NB4 (cell line): ENCODE measurements around the gene SARS1.

ENCODE experiments used
- POLR2A ChIP-seq: IDR thresholded peaks from 2 replicates; pipeline ENCODE4 v1.6.1; 2011; ENCODE audit warnings: mild to moderate bottlenecking; ENCODE audit not compliant: insufficient read length; ENCODE audit errors: extremely low read depth
- TF ChIP-seq, protein P1 (sequence below): IDR thresholded peaks from one replicate; pipeline ENCODE4 v1.5.1; 2012; ENCODE audit warnings: low read depth, low read length
- TF ChIP-seq, protein P2 (sequence below): IDR thresholded peaks from 2 replicates; pipeline ENCODE4 v1.6.1; 2011; ENCODE audit warnings: low read depth, low read length

DNA sequence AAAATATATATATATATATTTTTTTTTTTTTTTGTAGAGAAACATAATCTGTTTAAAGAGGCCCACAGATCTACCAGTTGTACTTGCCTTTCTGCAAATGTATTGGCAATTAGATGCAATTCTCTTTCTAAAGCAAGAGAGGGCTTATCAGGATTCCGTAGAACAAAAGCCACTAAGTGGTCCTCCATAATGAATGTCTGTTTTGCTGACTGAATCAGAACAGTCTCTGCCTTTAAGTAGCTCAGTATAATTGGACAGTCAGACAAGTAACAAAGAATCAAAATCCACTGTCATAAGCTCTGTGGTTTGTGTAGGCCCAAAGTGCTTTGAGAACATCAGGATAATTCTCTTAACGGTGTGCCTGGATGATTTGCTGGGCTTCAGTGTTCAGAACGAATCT is 17.3 kb downstream of the SARS1 start:
- TF ChIP-seq, protein P1, sequence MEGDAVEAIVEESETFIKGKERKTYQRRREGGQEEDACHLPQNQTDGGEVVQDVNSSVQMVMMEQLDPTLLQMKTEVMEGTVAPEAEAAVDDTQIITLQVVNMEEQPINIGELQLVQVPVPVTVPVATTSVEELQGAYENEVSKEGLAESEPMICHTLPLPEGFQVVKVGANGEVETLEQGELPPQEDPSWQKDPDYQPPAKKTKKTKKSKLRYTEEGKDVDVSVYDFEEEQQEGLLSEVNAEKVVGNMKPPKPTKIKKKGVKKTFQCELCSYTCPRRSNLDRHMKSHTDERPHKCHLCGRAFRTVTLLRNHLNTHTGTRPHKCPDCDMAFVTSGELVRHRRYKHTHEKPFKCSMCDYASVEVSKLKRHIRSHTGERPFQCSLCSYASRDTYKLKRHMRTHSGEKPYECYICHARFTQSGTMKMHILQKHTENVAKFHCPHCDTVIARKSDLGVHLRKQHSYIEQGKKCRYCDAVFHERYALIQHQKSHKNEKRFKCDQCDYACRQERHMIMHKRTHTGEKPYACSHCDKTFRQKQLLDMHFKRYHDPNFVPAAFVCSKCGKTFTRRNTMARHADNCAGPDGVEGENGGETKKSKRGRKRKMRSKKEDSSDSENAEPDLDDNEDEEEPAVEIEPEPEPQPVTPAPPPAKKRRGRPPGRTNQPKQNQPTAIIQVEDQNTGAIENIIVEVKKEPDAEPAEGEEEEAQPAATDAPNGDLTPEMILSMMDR: no peak
- TF ChIP-seq, protein P2, sequence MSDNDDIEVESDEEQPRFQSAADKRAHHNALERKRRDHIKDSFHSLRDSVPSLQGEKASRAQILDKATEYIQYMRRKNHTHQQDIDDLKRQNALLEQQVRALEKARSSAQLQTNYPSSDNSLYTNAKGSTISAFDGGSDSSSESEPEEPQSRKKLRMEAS: no peak
- TF ChIP-seq POLR2A: no peak
